Activated CD8-positive, alpha-beta memory T cell treated with anti-CD3 and anti-CD28 coated beads, Interleukin-2, amount 10 ng/mL, durations not matched to agents 7 days and 5 days (primary cell): ENCODE results near the gene MEIS2. TPM values are rescaled to one million over a fixed set of nuclear protein-coding genes. Genes with fewer than 3 reads are reported as not detected.

Source experiments
- ATAC-seq: fragments of 150-1000 bp; cut with Tn5 transposase; one replicate; pipeline ENCODE4 v1.10.0; 2021; ENCODE audit warnings: moderate library complexity
- CTCF ChIA-PET: fragments of 350-600 bp; sonication (Branson Sonifier 250); formaldehyde crosslinking; loops from one replicate; lab custom pipeline; 2021; ENCODE audit warnings: antibody characterized with exemption; lab: Charles Lee
- DNase-seq: peaks from one replicate; pipeline ENCODE4 v3.0.0-alpha.2; 2020
- H3K27ac Mint-ChIP-seq: one replicate; pipeline ENCODE4 v1.8.0; 2021; ENCODE audit warnings: mild to moderate bottlenecking, mixed read lengths
- H3K27me3 Mint-ChIP-seq: one replicate; pipeline ENCODE4 v1.8.0; 2021; ENCODE audit warnings: mixed read lengths
- H3K36me3 Mint-ChIP-seq: one replicate; pipeline ENCODE4 v1.8.0; 2021; ENCODE audit warnings: mild to moderate bottlenecking, mixed read lengths
- H3K4me1 Mint-ChIP-seq: one replicate; pipeline ENCODE4 v1.8.0; 2021; ENCODE audit warnings: mixed read lengths
- H3K4me3 Mint-ChIP-seq: one replicate; pipeline ENCODE4 v1.8.0; 2021; ENCODE audit warnings: mild to moderate bottlenecking, moderate library complexity, mixed read lengths
- H3K9me3 Mint-ChIP-seq: one replicate; pipeline ENCODE4 v1.8.0; 2022; ENCODE audit warnings: low read depth, mixed read lengths
- total RNA-seq, 2 experiments: library from RNA; stranded (reverse); gene quantifications; one replicate each; pipeline ENCODE4 v1.2.3, GENCODE V29; 2021

MEIS2 gene
- total RNA-seq, 2 experiments from 2014 or later: 0.07 TPM; not detected in 1

DNA sequence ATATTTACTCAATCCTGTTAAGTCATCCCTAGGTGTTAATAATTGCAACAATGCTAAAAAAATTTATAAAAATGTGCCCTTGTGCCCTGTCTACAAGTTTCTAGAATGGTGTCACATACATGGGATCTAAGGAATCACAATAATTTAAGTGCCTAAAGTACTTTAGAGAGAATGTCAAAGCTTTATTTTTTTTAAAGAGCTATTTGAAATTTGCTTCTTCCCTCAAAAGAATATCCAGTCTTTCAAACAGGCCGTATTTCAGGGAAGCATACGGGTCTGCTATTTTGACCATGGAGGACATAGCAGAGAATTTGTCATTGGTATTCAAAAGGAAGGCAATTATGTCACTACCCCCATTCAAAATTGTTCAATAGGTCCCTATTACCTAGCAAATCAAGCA lies 29.7 kb downstream of the MEIS2 start:
- H3K27me3 Mint-ChIP-seq: no peaks in the 10 kb centered on the region
- H3K4me3 Mint-ChIP-seq: no peak overlapping the region
- CTCF ChIA-PET: no interaction called here
- no peaks in the 10 kb centered on the region for H3K36me3 Mint-ChIP-seq
- H3K9me3 Mint-ChIP-seq: no peaks in the 10 kb centered on the region
- no peaks in the 10 kb centered on the region for H3K4me1 Mint-ChIP-seq
- ATAC-seq (no peak), DNase-seq (no peak)
- H3K27ac Mint-ChIP-seq: no peak overlapping the region

DNA sequence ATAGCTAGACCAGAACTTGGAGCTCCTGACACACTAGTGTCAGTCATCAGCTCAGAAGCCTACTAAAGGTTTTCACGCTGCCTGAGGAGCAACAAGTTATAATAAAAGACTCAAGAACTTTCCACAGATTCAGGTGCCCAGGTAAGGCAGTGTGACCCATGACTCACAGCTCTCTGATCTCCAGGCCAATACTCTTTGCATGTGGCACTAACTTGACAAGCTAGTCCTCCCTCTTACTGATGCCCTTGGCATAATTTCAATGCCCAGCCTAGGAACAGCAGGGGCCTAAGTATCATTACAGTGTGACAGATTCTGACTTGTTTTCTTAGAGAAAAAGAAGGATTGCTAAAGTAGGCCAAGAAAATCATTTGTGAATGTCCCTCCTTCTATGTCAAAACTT lies 38.4 kb downstream of the MEIS2 start:
- Mint-ChIP-seq H3K9me3 (no peaks in the 10 kb centered on the region), H3K36me3 (no peaks in the 10 kb centered on the region), H3K27me3 (no peaks in the 10 kb centered on the region), H3K4me3 (no peak overlapping the region), H3K4me1 (no peaks in the 10 kb centered on the region), H3K27ac (no peak overlapping the region)
- ATAC-seq: no peak
- CTCF ChIA-PET: no interaction called here
- no peak for DNase-seq

DNA sequence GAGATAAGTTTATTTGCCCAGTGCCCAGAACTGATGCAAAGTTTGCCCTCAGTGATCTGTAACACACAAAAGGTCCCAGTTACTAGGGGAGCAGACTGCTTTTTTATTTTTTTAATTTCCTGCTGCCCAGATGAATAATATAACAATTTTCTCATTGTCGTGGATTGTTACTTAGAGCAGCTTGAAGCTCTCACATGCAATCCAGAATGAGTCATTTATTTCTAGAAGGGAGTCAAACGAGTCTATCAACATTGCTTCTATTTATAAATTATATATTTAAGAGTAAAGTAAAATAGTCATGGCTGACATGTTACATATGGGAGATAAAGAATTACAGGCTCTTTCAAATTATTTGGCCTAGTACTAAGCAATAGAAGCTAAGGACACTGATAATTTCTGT lies 41.3 kb downstream of the MEIS2 start:
- Mint-ChIP-seq H3K4me3 (no peak overlapping the region), H3K4me1 (no peaks in the 10 kb centered on the region), H3K36me3 (no peaks in the 10 kb centered on the region), H3K9me3 (peaks cover 2% of the 10 kb centered on the region), H3K27ac (no peak overlapping the region), H3K27me3 (no peaks in the 10 kb centered on the region)
- CTCF ChIA-PET: no interaction called here
- no peak for ATAC-seq
- DNase-seq: no peak

DNA sequence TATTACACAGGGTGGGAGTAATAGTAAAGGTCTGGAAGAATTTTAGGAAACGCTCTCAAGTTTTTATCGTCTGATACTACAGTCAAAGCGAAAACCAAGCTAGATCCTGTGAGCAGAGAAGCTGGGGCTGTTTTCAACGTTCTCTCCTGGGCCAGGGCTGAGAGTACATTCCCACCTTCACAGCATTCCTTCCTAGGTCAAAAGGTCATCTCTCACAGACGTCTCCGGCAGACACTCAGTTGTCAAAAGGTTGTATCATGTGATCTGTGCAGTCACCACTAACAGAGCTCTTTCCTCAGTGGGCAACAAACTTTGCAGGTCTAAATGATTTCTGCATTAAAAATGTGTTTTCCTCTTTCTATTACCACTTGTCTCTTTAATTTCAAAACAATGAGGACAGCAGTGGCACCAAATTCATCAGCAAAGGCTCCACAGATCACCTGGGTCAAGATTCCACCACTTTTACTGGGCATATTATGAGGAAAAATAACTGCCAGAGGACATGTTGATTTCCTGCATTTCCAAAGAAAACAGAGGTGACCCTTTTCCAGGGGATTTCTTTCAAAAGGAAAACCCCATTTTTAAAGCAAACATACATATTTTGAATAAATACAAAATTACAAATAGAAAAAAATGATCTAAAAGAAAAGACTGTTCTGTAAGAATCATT lies 41.9 kb downstream of the MEIS2 start:
- CTCF ChIA-PET: no interaction called here
- DNase-seq (no peak), ATAC-seq (no peak)
- Mint-ChIP-seq H3K9me3 (peaks cover 2% of the 10 kb centered on the region), H3K27me3 (no peaks in the 10 kb centered on the region), H3K36me3 (no peaks in the 10 kb centered on the region), H3K4me3 (no peak overlapping the region), H3K4me1 (no peaks in the 10 kb centered on the region), H3K27ac (no peak overlapping the region)

DNA sequence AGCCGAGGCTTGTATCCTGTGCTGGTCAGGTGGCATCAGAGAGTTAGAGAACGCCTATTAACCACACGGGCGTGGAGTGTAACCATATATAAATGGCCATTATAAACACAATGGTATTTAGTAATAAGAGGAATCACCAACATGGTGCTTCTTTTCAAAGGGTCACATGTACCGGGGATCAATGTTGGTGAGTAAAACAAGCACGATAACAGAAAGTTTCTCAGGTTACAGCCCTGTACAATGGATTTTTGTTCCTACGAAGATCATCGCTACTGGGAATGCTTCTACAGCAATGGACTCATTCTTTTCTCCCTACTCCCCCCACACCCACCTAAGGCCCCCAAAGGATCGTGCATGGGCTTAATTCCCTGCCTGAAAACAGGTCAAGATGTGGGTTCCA lies 42.5 kb downstream of the MEIS2 start:
- no peaks in the 10 kb centered on the region for H3K4me1 Mint-ChIP-seq
- DNase-seq (no peak), ATAC-seq (no peak)
- peaks cover 2% of the 10 kb centered on the region for H3K9me3 Mint-ChIP-seq
- CTCF ChIA-PET: no interaction called here
- no peak overlapping the region for H3K27ac Mint-ChIP-seq
- no peaks in the 10 kb centered on the region for H3K36me3 Mint-ChIP-seq
- no peak overlapping the region for H3K4me3 Mint-ChIP-seq
- no peaks in the 10 kb centered on the region for H3K27me3 Mint-ChIP-seq

DNA sequence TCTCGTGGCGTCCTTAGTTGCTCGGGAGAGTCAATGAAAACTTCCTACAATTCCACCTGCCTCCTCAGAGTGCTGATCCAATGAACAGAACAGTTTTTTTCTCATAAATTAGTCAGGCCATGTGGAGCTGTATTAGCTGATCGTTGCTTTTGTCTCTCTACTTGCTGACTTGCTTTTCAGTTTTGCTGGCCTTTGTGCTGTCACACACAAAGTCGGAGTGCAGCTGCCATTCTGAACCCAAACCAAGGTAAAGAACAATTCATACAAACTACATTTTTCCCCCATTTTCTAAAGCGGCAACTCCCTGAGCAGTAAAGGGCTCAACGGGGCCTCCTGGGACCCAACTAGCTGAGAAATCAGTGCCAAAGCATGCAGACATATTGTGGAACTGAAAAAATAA lies 43.1 kb downstream of the MEIS2 start:
- no peaks in the 10 kb centered on the region for H3K36me3 Mint-ChIP-seq
- no peak overlapping the region for H3K4me3 Mint-ChIP-seq
- DNase-seq (no peak), ATAC-seq (no peak)
- no peaks in the 10 kb centered on the region for H3K4me1 Mint-ChIP-seq
- no peak overlapping the region for H3K27ac Mint-ChIP-seq
- no peaks in the 10 kb centered on the region for H3K27me3 Mint-ChIP-seq
- CTCF ChIA-PET: no interaction called here
- peaks cover 2% of the 10 kb centered on the region for H3K9me3 Mint-ChIP-seq

DNA sequence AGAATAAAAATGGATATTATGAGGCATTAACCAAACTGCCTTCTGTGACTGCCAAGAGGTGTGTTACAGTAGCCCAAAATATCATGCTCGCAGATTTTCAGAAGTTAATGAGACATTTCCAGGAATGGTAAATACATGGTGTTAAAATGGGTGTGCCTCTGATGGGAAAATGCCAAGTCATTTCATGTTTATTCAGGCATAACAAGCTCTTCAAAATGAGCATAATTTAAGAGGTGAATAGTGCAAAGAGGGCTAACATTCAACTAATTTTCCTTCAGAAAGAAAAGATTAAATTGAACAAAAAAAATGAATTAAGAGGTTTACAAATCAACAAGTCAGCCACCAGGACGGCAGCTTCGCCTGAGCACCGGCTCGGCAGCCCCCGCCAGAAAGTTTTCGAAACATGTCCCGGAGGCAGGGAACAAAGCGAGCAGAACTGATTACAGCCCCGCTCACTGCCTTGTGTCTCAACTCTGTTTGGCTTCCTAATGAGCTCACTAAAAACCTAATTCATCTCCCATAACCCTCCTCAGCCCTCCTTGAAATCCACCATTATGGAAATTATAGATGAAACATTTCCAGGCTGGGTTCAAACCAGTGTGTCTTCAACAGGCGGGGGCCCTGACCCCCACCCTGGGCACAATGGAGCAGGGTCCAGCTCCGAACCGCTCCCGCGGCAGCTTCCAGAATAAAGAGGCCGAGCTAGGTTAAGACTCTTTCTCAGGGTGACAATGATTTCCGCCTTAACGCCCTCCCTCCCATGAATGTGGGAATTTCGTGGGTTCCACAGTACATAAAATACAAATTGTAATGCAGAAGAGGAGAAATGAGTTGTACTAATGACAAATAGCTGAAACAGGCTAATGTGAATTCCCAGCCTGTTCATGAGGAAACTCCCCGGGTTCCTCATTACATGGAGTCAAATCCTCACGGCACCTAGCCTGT lies 43.9 kb downstream of the MEIS2 start:
- Mint-ChIP-seq H3K27ac (no peak overlapping the region), H3K27me3 (no peaks in the 10 kb centered on the region), H3K4me3 (no peak overlapping the region), H3K36me3 (no peaks in the 10 kb centered on the region), H3K9me3 (peaks cover 2% of the 10 kb centered on the region), H3K4me1 (no peaks in the 10 kb centered on the region)
- CTCF ChIA-PET: no interaction called here
- no peak for ATAC-seq
- DNase-seq: no peak

DNA sequence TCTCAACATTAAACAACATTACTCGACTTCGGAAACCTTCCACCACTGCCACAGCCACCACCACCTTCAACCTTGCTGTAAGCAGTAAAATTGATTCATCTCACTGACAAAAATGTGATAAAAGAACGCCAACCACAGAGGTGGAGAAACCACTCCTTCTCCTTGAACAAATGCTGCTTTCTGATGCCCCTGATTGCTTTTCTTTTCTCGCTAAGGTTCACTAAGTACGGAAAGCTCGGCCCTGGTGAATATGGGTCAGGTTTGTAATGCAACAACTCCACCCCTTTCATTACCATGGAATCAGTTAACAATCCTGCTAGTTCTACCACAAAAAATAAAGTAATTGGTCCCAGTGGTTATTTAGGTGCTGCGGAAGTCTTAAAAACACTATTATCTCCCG lies 44.9 kb downstream of the MEIS2 start:
- H3K36me3 Mint-ChIP-seq: no peaks in the 10 kb centered on the region
- CTCF ChIA-PET: no interaction called here
- no peak overlapping the region for H3K27ac Mint-ChIP-seq
- H3K9me3 Mint-ChIP-seq: peaks cover 2% of the 10 kb centered on the region
- no peak overlapping the region for H3K4me3 Mint-ChIP-seq
- ATAC-seq: no peak
- no peaks in the 10 kb centered on the region for H3K27me3 Mint-ChIP-seq
- no peaks in the 10 kb centered on the region for H3K4me1 Mint-ChIP-seq
- DNase-seq: no peak

DNA sequence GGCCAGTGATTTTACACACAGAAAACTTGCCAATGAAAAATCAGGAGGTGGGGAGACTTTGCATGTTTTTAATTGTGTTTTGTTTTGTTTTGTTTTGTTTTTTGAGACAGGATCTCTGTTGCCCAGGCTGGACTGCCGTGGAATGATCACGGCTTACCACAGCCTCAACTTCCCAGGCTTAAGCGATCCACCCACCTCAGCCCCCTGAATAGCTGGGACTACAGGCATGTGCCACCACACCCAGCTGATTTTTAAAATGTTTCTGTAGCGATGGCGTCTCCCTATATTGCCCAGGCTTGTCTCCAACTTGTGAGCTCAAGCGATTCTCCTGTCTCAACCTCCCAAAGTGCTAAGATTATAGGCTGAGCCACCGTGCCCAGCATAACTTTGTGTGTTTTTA lies 46.0 kb downstream of the MEIS2 start:
- no peak for ATAC-seq
- no peak for DNase-seq
- Mint-ChIP-seq H3K36me3 (no peaks in the 10 kb centered on the region), H3K4me3 (no peak overlapping the region), H3K9me3 (peaks cover 2% of the 10 kb centered on the region), H3K27me3 (no peaks in the 10 kb centered on the region), H3K4me1 (no peaks in the 10 kb centered on the region), H3K27ac (no peak overlapping the region)
- CTCF ChIA-PET: no interaction called here

DNA sequence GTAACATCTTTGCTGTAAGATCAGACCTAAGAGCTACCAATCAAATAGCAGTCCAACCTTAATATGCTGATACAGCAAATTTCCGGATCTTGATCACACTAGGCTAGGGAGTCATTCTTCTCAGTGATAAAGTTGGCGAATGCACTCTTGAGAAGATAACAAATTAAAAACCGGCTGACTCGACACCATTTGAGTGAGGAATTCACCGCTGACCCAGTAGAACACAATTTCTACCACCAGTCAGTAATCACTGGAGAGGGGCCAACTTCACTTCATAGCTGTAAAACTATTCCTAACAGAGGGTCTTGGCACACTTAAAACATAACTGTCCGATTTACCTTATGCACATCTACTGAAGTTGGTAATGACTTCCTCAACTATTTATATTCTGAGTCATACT lies 47.2 kb downstream of the MEIS2 start:
- CTCF ChIA-PET: no interaction called here
- H3K27me3 Mint-ChIP-seq: no peaks in the 10 kb centered on the region

DNA sequence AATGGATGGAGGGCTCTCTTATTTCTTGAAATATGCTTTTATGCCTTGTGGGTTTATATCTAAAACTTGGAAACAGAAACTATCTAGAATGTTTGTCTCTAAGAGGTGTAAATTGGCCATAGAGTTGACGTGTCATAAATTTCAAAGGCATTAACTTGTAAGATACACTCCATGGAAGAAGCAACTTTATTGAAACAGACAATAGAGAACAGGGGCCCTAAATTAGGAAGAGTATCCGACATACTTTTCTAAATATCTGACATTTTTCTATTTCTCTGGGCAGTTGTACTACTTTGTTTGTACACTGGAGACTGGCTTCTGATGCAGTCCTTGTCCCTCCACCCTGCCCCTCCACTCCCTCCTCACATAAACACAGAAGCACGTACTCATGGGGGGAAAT lies 50.0 kb downstream of the MEIS2 start:
- H3K27me3 Mint-ChIP-seq: no peaks in the 10 kb centered on the region
- H3K27ac Mint-ChIP-seq: no peak overlapping the region
- no peaks in the 10 kb centered on the region for H3K4me1 Mint-ChIP-seq
- ATAC-seq (no peak), DNase-seq (no peak)
- H3K4me3 Mint-ChIP-seq: no peak overlapping the region
- no peaks in the 10 kb centered on the region for H3K36me3 Mint-ChIP-seq
- CTCF ChIA-PET: no interaction called here
- H3K9me3 Mint-ChIP-seq: peaks cover 1% of the 10 kb centered on the region

More for the DNA sequence above, 47.2 kb downstream of the MEIS2 start:
- no peak overlapping the region for H3K27ac Mint-ChIP-seq
- ATAC-seq (no peak), DNase-seq (no peak)
- no peaks in the 10 kb centered on the region for H3K36me3 Mint-ChIP-seq
- no peak overlapping the region for H3K4me3 Mint-ChIP-seq
- H3K4me1 Mint-ChIP-seq: no peaks in the 10 kb centered on the region
- peaks cover 2% of the 10 kb centered on the region for H3K9me3 Mint-ChIP-seq

DNA sequence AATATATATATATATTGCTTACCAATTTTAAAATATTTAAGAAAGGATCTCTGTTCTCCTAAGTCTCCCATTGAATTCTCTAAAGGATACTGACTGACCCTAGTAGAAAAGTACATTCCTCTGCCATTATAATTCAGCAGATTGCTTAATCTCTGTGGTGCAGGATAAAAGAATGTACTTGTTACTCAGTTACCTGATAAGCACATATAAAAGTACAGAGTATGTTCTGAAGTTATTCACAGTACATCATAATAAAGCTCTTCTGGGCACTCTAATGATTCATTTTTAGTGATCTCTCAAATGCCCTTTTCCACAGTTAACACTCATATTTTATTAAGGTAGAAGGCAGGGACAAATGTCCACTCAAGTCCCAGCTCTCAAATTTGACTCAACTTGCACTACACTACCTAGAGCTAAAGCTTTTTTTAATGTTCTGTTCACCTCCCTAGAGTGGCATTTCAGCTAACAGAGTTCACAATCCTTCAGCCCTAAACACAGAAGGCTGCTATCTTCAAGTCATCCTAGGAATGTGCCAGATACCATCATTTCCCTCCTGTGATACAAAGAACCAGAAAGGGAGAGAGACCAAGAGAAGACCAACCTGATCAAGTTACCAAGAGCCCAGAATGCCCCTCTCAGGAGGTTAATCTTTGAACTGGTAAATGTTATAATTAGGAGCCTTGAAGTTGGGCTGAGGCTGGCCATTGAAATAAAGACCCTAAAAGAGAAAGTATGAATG lies 53.3 kb downstream of the MEIS2 start:
- H3K27ac Mint-ChIP-seq: no peak overlapping the region
- DNase-seq (no peak), ATAC-seq (no peak)
- no peaks in the 10 kb centered on the region for H3K4me1 Mint-ChIP-seq
- CTCF ChIA-PET: no interaction called here
- no peaks in the 10 kb centered on the region for H3K27me3 Mint-ChIP-seq
- H3K4me3 Mint-ChIP-seq: no peak overlapping the region
- H3K9me3 Mint-ChIP-seq: no peaks in the 10 kb centered on the region
- H3K36me3 Mint-ChIP-seq: no peaks in the 10 kb centered on the region

DNA sequence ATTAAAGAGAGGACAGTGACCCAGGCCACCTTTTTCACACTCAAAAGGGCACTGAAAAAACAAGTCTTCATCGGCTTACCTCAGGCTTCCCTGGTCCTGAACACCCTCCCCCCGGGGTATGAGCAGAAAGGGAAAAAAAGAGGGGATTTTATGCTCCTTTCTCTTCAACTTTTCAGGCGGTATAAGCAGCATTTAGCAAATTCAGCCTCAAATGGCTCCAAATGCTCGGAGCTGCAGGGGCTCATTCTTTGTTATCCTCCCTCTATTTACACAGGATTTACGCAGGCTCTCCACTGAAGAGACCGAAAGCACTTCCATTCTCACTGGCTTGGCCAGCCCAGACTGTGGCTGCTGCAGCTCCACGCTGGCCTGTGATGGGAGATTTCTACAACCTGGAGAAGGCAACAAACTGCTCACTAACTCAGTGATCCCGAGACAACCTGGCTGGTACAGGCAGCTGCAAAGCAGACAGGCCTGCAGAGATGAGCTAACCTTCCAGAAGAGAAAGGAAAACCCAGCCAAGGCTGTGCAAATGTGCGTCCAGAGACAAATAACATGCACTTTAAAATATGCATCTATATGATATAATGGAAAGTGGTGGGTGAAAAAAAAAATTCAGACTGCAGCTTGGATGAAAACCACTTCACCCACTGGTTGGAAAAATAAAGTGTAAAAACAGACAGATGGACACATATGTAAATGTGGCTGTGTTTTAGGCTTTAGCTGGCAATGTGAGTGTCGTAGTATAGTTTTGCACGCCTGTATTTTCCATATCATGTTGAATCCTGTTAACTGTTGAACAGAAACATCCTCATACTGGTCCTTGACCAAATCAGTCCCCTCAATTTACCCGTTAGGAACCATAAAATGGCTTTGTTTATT lies 54.2 kb downstream of the MEIS2 start:
- no peaks in the 10 kb centered on the region for H3K4me1 Mint-ChIP-seq
- H3K27ac Mint-ChIP-seq: no peak overlapping the region
- CTCF ChIA-PET: no interaction called here
- no peak overlapping the region for H3K4me3 Mint-ChIP-seq
- H3K36me3 Mint-ChIP-seq: no peaks in the 10 kb centered on the region
- DNase-seq (no peak), ATAC-seq (no peak)
- H3K27me3 Mint-ChIP-seq: no peaks in the 10 kb centered on the region
- H3K9me3 Mint-ChIP-seq: no peaks in the 10 kb centered on the region
